GM12878 (cell line): ENCODE results near the gene COPZ2. TPM values are rescaled to one million over a fixed set of nuclear protein-coding genes. Genes with fewer than 3 reads are reported as not detected.

Experiments
- ATAC-seq: fragments of 200-7000 bp; cut with Tn5 transposase; 3 replicates; pipeline ENCODE4 v1.9.1; 2020; ENCODE audit warnings: mild to moderate bottlenecking, moderate library complexity
- BruUV-seq: library from RNA; stranded (reverse); fragments of 400-500 nt; replicated peaks from 2 replicates; lab custom pipeline; 2021; lab: Mats Ljungman, UMichigan
- CTCF ChIA-PET: fragments of 300-600 bp; sonication (Branson Sonifier 250); formaldehyde crosslinking; extraction: SDS; loops from one replicate; lab custom pipeline; 2021; ENCODE audit warnings: inconsistent platforms; lab: Yijun Ruan, JAX
- POLR2A ChIA-PET: fragments of 350-600 bp; formaldehyde crosslinking; extraction: SDS; loops from one replicate; lab custom pipeline; 2021; ENCODE audit warnings: inconsistent platforms; lab: Charles Lee
- RAD21 ChIA-PET: fragments of 300-600 bp; sonication (Branson Sonifier 250); formaldehyde crosslinking; loops from one replicate; lab custom pipeline; 2023; ENCODE audit warnings: antibody characterized with exemption; ENCODE audit not compliant: unreplicated experiment; lab: Charles Lee
- SMC1A ChIA-PET: fragments of 300-600 bp; sonication (Branson Sonifier 250); formaldehyde crosslinking; loops from one replicate; lab custom pipeline; 2023; ENCODE audit not compliant: unreplicated experiment, uncharacterized antibody; lab: Charles Lee
- DNase-seq: peaks from one replicate; pipeline ENCODE4 v3.0.0-alpha.2; 2011; ENCODE audit warnings: low read depth, low spot score
- FAIRE-seq: peaks from 3 replicates; lab custom pipeline; 2011; peaks lifted over from hg19 to GRCh38; lab: Jason Lieb, UNC
- H2AFZ ChIP-seq: 2 replicates; pipeline ENCODE4 v1.6.0; 2011; ENCODE audit warnings: low read depth, low read length, control low read depth; ENCODE audit not compliant: control insufficient read depth
- H3K27ac ChIP-seq: 2 replicates; pipeline ENCODE4 v1.5.1; 2011; ENCODE audit warnings: control low read depth; ENCODE audit not compliant: control insufficient read depth, insufficient read depth
- H3K27me3 ChIP-seq, 2 experiments: replicated peaks in 1 of 2; 2 replicates each; pipeline versions ENCODE4 v1.6.0 to v1.6.1; 2011; ENCODE audit warnings: low read length in 1 of 2; ENCODE audit not compliant: control insufficient read depth in 2 of 2, insufficient read depth in 2 of 2
- H3K36me3 ChIP-seq, 2 experiments: 2 replicates each; pipeline ENCODE4 v1.5.1; 2011; ENCODE audit warnings: low read length in 1 of 2; ENCODE audit not compliant: control insufficient read depth in 2 of 2, insufficient read depth in 2 of 2
- H3K4me1 ChIP-seq: 2 replicates; pipeline ENCODE4 v1.6.1; 2011; ENCODE audit warnings: mild to moderate bottlenecking, low read length, moderate library complexity, mixed read lengths; ENCODE audit not compliant: control insufficient read depth, insufficient read depth
- H3K4me2 ChIP-seq: 2 replicates; pipeline ENCODE4 v1.6.0; 2011; ENCODE audit warnings: control low read depth; ENCODE audit not compliant: control insufficient read depth, insufficient read depth
- H3K4me3 ChIP-seq: fragments of 200-600 bp; sonication (generic); 2 replicates; pipeline ENCODE4 v1.5.1; 2016
- H3K79me2 ChIP-seq: 2 replicates; pipeline ENCODE4 v1.6.0; 2011; ENCODE audit warnings: low read length; ENCODE audit not compliant: control insufficient read depth, insufficient read depth
- H3K9ac ChIP-seq: 2 replicates; pipeline ENCODE4 v1.8.0; 2011; ENCODE audit warnings: low read length, control low read depth, mixed read lengths; ENCODE audit not compliant: control insufficient read depth, insufficient read depth
- H3K9me3 ChIP-seq: replicated peaks from 3 replicates; pipeline ENCODE4 v1.5.1; 2011; ENCODE audit warnings: mild to moderate bottlenecking, low read length; ENCODE audit not compliant: control insufficient read depth, insufficient read depth
- H4K20me1 ChIP-seq: 2 replicates; pipeline ENCODE4 v1.6.0; 2011; ENCODE audit not compliant: control insufficient read depth, insufficient read depth
- BCL11A ChIP-seq: IDR thresholded peaks from 2 replicates; pipeline ENCODE4 v1.6.1; 2011; ENCODE audit warnings: low read depth, low read length
- BHLHE40 ChIP-seq, 2 experiments: fragments of 450-650 bp in 1 of 2; IDR thresholded peaks; 2 replicates each; pipeline ENCODE4 v1.6.1; 2011 to 2017; ENCODE audit warnings: low read depth in 2 of 2, borderline replicate concordance in 1 of 2, improper control_type of control experiment in 1 of 2, low read length in 1 of 2, mild to moderate bottlenecking in 1 of 2
- BMI1 ChIP-seq: fragments of 450-650 bp; IDR thresholded peaks from 2 replicates; pipeline ENCODE4 v1.6.1; 2016; ENCODE audit warnings: mild to moderate bottlenecking, moderate library complexity, borderline replicate concordance
- HDAC2 ChIP-seq: fragments of 200-600 bp; sonication (generic); IDR thresholded peaks from 2 replicates; pipeline ENCODE4 v1.6.1; 2017
- KDM1A ChIP-seq: fragments of 200-600 bp; sonication (generic); IDR thresholded peaks from 2 replicates; pipeline ENCODE4 v1.6.1; 2016; ENCODE audit warnings: borderline replicate concordance
- MEF2A ChIP-seq: IDR thresholded peaks from 2 replicates; pipeline ENCODE4 v1.6.1; 2011; ENCODE audit warnings: low read depth, mild to moderate bottlenecking, low read length, moderate library complexity; ENCODE audit not compliant: insufficient read depth
- MYB ChIP-seq: fragments of 150-350 bp; IDR thresholded peaks from 2 replicates; pipeline ENCODE4 v1.6.1; 2014; ENCODE audit warnings: mild to moderate bottlenecking, low read depth, low read length, borderline replicate concordance
- NFIC ChIP-seq: IDR thresholded peaks from 2 replicates; pipeline ENCODE4 v1.6.1; 2012; ENCODE audit warnings: low read depth, mild to moderate bottlenecking, inconsistent platforms, low read length, moderate library complexity
- NFYB ChIP-seq: IDR thresholded peaks from 2 replicates; pipeline ENCODE4 v1.6.1; 2011; ENCODE audit warnings: low read depth, mild to moderate bottlenecking, low read length, improper control_type of control experiment, moderate library complexity; ENCODE audit not compliant: insufficient read depth
- POLR2A ChIP-seq: IDR thresholded peaks from 2 replicates; pipeline ENCODE4 v1.6.1; 2011; ENCODE audit warnings: low read depth, mild to moderate bottlenecking, low read length
- RFX5 ChIP-seq: IDR thresholded peaks from 2 replicates; pipeline ENCODE4 v1.6.1; 2011; ENCODE audit warnings: low read depth, low read length, improper control_type of control experiment
- SMAD1 ChIP-seq: fragments of 450-650 bp; IDR thresholded peaks from 2 replicates; pipeline ENCODE4 v1.6.1; 2018; ENCODE audit warnings: mild to moderate bottlenecking, low read depth; ENCODE audit not compliant: partially characterized antibody
- SPI1 ChIP-seq: IDR thresholded peaks from 2 replicates; pipeline ENCODE4 v1.6.1; 2011; ENCODE audit warnings: low read depth, mild to moderate bottlenecking, low read length, moderate library complexity, borderline replicate concordance; ENCODE audit not compliant: insufficient read depth
- STAT3 ChIP-seq: IDR thresholded peaks from 2 replicates; pipeline ENCODE4 v1.6.1; 2011; ENCODE audit warnings: low read depth, low read length, improper control_type of control experiment
- WRNIP1 ChIP-seq: IDR thresholded peaks from 2 replicates; pipeline ENCODE4 v1.6.1; 2011; ENCODE audit warnings: low read depth, low read length, improper control_type of control experiment, borderline replicate concordance
- ZNF24 ChIP-seq: fragments of 450-650 bp; IDR thresholded peaks from 2 replicates; pipeline ENCODE4 v1.6.1; 2017; ENCODE audit warnings: antibody characterized with exemption, mild to moderate bottlenecking
- ZNF274 ChIP-seq: IDR thresholded peaks from one replicate; pipeline ENCODE4 v1.8.0; 2011; ENCODE audit not compliant: insufficient read length, insufficient read depth
- ZZZ3 ChIP-seq: IDR thresholded peaks from 2 replicates; pipeline ENCODE4 v1.6.1; 2011; ENCODE audit warnings: low read depth; ENCODE audit not compliant: control insufficient read depth, insufficient read length
- WGBS: methylation state at CpG from one replicate; pipeline ENCODE4 v1.1.6; 2016; ENCODE audit warnings: low lambda C conversion rate; ENCODE audit not compliant: insufficient replicate concordance, insufficient coverage; ENCODE audit errors: missing lambda C conversion rate; 5-methylcytosine and 5-hydroxymethylcytosine counted together
- in situ Hi-C: fragments of 300-500 bp; cut with MboI; formaldehyde crosslinking; loops from 9 replicates; pipeline ENCODE4 v1.14.3; 2018; ENCODE audit warnings: mixed read lengths
- intact Hi-C: fragments of 100-400 bp; cut with micrococcal nuclease; formaldehyde crosslinking; loops from one replicate; pipeline ENCODE4 v1.14.2; 2022; ENCODE audit not compliant: unreplicated experiment
- polyA plus RNA-seq, 11 experiments: library from polyadenylated mRNA; depleted of rRNA in 4 of 11; unstranded in 6 of 11; stranded (reverse) in 5 of 11; fragments of >200 nt; fragmentation: Nextera tagmentation in 4 of 11; fragmentation: Illumina TruSeq in 1 of 11; extraction: Ambion mirVana in 4 of 11; extraction: Trizol in 1 of 11; gene quantifications; 1 replicate in 1 of 11; 2 replicates in 10 of 11; pipeline versions ENCODE4 v1.2.1 to v1.2.3, GENCODE V29; 2011 to 2016; ENCODE audit warnings: inconsistent platforms in 2 of 11, missing spikeins in 2 of 11, low read depth in 1 of 11
- total RNA-seq, 4 experiments: library from RNA; depleted of rRNA in 3 of 4; stranded (reverse); fragments of >200 nt in 3 of 4; fragmentation: Illumina TruSeq in 1 of 4; extraction: Trizol in 1 of 4; gene quantifications; 2 replicates each; pipeline versions ENCODE4 v1.2.1 to v1.2.3, GENCODE V29; 2013 to 2021
- TF ChIP-seq, protein P1 (sequence below): fragments of 450-650 bp; IDR thresholded peaks from 2 replicates; pipeline ENCODE4 v1.6.1; 2018; ENCODE audit warnings: borderline replicate concordance, mild to moderate bottlenecking; ENCODE audit not compliant: partially characterized antibody

Gene COPZ2
- total and polyA plus RNA-seq, 10 of the 15 experiments (the other 5 are each of a cell fraction or from before 2014, with no cell fraction given) = 0.20 to 4.3 (median 2.6) TPM

DNA sequence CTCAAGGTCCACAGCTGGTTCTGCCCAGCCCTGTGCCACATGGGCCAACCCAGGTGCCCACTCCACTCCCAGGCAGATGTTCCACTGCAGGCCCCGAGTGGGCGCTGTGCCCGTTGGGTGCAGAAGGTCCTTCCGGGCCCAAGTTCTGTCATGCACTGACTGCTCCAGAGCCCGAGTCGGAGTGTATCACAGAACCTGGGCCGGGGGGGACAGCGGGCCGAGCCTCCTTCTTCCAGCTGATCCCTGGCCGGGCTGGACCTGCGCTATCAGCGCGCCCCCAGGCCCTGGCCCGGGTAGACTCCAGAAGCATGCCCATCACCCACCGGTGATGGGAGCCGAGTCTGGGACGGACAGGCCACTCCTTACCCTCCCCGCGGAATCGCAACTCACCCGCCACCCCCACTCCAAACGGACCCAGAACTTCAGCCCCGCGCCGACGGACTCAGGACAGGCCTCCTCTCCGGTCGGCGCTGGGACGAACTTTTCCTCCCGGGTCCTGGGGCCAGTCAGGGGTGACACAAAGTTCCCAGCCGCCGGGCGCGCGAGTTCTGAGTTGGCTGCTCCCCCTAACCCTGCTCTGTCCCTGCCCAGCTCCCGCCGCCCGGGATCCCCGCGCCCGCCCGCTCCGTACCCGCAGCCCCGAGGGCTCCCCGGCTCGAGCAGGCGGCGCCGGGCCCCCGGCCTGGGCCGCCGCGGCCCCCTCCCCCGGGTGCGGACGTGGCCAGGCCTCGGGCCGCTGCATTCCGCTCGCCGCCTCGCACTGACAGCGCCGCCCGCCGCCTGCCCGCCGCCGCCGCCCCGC, at the start of gene COPZ2 (continued):
- 0 out of 2 replicates have a peak, but pooled peaks have one; percentile 19 for TF ChIP-seq ZNF24

DNA sequence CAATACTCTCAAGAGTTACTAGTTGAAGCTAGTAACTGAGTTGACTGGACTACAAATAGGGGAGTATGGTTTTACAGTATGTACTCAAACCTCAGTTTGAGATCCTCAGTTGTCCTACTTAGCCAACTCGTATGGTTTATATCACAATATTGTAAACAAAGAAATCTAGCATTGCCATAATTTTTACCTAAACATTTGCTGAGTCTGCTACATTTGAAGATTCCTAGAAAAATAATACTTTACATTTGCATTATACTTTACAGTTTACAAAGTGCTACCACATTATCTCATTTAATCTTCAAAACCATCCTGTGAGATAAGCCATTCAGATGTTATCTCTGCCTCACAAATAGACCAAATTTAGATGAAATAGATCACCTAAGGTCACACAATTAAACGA, 47.3 kb upstream of the COPZ2 start:
- no peaks in the 10 kb centered on the region; a peak in 1 of 4 replicates for H3K36me3 ChIP-seq
- DNase-seq (no peak), ATAC-seq (no peak)
- CTCF ChIA-PET = interaction anchor here (1.1 to 17.1 kb wide), 4 partner anchors 26 to 57 kb away, joined by 3 to 525 read pairs (median 68); partner anchors contain the start of genes CBX1 and SNX11
- H2AFZ ChIP-seq = no peak overlapping the region
- BruUV-seq = no TSS peak
- H3K9ac ChIP-seq = no peak overlapping the region
- intact Hi-C loops = no loop called here
- H3K79me2 ChIP-seq = peaks cover 21% of the 10 kb centered on the region
- H4K20me1 ChIP-seq = no peaks in the 10 kb centered on the region
- TF ChIP-seq STAT3 = no peak
- no peak for TF ChIP-seq MEF2A
- TF ChIP-seq SPI1 = no peak
- no peak for TF ChIP-seq HDAC2
- TF ChIP-seq, protein P1, sequence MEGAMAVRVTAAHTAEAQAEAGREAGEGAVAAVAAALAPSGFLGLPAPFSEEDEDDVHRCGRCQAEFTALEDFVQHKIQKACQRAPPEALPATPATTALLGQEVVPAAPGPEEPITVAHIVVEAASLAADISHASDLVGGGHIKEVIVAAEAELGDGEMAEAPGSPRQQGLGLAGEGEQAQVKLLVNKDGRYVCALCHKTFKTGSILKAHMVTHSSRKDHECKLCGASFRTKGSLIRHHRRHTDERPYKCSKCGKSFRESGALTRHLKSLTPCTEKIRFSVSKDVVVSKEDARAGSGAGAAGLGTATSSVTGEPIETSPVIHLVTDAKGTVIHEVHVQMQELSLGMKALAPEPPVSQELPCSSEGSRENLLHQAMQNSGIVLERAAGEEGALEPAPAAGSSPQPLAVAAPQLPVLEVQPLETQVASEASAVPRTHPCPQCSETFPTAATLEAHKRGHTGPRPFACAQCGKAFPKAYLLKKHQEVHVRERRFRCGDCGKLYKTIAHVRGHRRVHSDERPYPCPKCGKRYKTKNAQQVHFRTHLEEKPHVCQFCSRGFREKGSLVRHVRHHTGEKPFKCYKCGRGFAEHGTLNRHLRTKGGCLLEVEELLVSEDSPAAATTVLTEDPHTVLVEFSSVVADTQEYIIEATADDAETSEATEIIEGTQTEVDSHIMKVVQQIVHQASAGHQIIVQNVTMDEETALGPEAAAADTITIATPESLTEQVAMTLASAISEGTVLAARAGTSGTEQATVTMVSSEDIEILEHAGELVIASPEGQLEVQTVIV = no peak
- no peak for TF ChIP-seq MYB
- TF ChIP-seq ZZZ3 = no peak
- TF ChIP-seq KDM1A = no peak
- TF ChIP-seq POLR2A = no peak
- no peak for TF ChIP-seq BCL11A
- no peak for TF ChIP-seq BMI1
- TF ChIP-seq WRNIP1 = no peak
- no peak for TF ChIP-seq NFIC
- no peak for TF ChIP-seq ZNF24
- TF ChIP-seq BHLHE40 (IDR thresholded peaks at IDR 0.05; ENCODE audit: borderline replicate concordance in 1 of 2, low read depth in 2 of 2, low read length in 1 of 2) = no peak
- no peak for TF ChIP-seq RFX5
- TF ChIP-seq NFYB = no peak
- no peak for TF ChIP-seq SMAD1
- TF ChIP-seq ZNF274 = no peak
- TF ChIP-seq, all 136 proteins: peak for 0
- ChIA-PET SMC1A (interaction anchor here (0.6 to 3.0 kb wide), 6 partner anchors 10 to 1027 kb away, joined by 3 to 17 read pairs (median 4); no protein-coding TSS in a partner anchor), RAD21 (no interaction called here), POLR2A (no interaction called here)
- Histone ChIP-seq H3K9me3 (no peaks in the 10 kb centered on the region), H3K4me2 (no peak overlapping the region), H3K4me3 (no peak overlapping the region), H3K27me3 (no peaks in the 10 kb centered on the region), H3K27ac (no peak overlapping the region), H3K4me1 (no peaks in the 10 kb centered on the region)
- 85% methylated on average over 2 of the region's 2 CpGs for WGBS
- no peak for FAIRE-seq
- in situ Hi-C loops = no loop called here
